ENCODE data around the gene CHCHD3.

DNA sequence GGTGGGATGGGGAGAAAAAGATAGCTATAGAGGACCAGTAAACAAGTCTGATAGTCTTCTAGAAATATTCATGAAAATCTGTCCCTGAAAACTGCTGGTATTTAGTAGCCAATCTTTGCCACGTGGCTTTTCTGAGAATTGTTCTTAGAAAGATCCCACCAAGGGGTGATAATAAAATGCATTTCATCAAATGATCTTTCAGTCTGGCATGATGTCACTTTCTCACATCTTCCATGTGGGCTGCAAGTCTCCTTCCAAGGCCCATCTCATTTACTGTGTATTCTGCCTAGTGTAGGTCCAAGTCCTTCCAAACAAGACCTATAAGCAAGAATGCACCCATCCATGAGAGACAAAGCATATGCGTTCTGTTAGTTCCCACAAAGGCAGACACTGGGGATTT lies 226.0 kb downstream of the CHCHD3 start:
- TF ChIP-seq ZNF274 (IDR thresholded peaks at IDR 0.05; ENCODE audit: low read depth, low read length) (no peak), SUZ12 (IDR thresholded peaks at IDR 0.05; ENCODE audit: extremely low read depth, insufficient read depth, insufficient read length) (no peak)

Data from NT2/D1 (cell line).